ENCODE measurements around the gene GATD1. TPM values are rescaled to one million over a fixed set of nuclear protein-coding genes. Genes with fewer than 3 reads are reported as not detected.
"Not testable (repeated sequence)": the region's sequence is repeated elsewhere in the genome, so short reads cannot be mapped to it uniquely, and the experiment has no call there.

GATD1 gene
- total and polyA plus RNA-seq, 3 donors from 2014 or later: 64.3 to 84.2 (median 80.9) TPM

DNA sequence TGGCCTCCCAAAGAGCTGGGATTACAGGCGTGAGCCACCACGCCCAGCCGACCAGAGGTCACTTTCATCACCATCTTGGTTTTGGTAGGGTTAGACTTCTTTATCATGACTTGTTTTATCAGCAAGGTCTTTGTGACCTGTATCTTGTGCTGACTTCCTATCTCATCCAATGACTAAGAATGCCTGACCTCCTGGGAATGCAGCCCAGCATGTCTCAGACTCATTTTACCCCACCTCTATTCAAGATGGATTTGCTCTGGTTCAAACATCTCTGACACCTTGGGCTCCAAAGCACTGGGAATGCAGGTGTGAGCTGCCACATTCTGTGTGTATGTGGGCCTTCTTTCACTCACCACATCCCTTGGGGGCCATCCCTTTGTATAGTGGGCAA, 35.1 kb downstream of the GATD1 start:
- intact Hi-C loops (cut with DNase I; ENCODE audit: low total_unique reads): no loop called here
- no peak for DNase-seq
- Histone ChIP-seq H3K4me1 (peaks cover 7% of the 10 kb centered on the region), H3K36me3 (ENCODE audit: low read depth, missing control alignments) (no peaks in the 10 kb centered on the region), H3K4me3 (no peak overlapping the region), H3K27me3 (no peaks in the 10 kb centered on the region), H3K27ac (no peak overlapping the region), H3K9me3 (no peaks in the 10 kb centered on the region)
- TF ChIP-seq POLR2A (IDR thresholded peaks at IDR 0.05): no peak
- TF ChIP-seq, protein P1, sequence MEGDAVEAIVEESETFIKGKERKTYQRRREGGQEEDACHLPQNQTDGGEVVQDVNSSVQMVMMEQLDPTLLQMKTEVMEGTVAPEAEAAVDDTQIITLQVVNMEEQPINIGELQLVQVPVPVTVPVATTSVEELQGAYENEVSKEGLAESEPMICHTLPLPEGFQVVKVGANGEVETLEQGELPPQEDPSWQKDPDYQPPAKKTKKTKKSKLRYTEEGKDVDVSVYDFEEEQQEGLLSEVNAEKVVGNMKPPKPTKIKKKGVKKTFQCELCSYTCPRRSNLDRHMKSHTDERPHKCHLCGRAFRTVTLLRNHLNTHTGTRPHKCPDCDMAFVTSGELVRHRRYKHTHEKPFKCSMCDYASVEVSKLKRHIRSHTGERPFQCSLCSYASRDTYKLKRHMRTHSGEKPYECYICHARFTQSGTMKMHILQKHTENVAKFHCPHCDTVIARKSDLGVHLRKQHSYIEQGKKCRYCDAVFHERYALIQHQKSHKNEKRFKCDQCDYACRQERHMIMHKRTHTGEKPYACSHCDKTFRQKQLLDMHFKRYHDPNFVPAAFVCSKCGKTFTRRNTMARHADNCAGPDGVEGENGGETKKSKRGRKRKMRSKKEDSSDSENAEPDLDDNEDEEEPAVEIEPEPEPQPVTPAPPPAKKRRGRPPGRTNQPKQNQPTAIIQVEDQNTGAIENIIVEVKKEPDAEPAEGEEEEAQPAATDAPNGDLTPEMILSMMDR (IDR thresholded peaks at IDR 0.05): no peak
- WGBS, 2 donors: 91% methylated on average over 3 of the region's 3 CpGs

DNA sequence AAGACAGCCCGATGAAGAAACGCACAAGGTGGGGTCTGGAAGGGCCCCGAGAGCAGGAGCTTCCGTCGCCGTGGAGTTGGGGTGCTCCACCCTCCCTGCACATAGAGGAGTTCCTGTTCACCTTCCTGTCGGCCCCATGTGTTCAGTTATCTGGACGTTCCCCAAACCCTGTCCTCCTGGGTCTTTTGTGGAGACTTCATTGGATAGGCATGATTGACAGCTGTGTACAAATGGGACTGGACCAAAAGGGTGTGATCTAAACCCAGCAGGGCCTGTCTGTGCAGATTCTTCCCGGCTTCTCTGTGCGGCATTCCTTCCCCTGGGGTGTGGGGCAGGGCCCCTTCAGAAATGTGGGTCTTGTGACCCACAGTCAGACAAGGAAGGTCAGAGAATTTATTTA, 39.4 kb downstream of the GATD1 start:
- intact Hi-C loops (cut with DNase I; ENCODE audit: low total_unique reads); DNase-seq; H3K36me3 ChIP-seq (ENCODE audit: low read depth, missing control alignments); H3K27ac ChIP-seq; H3K9me3 ChIP-seq; H3K27me3 ChIP-seq; H3K4me3 ChIP-seq; H3K4me1 ChIP-seq: not testable (repeated sequence)
- WGBS, 2 donors: 37 to 56% methylated on average over 10 of the region's 10 CpGs

DNA sequence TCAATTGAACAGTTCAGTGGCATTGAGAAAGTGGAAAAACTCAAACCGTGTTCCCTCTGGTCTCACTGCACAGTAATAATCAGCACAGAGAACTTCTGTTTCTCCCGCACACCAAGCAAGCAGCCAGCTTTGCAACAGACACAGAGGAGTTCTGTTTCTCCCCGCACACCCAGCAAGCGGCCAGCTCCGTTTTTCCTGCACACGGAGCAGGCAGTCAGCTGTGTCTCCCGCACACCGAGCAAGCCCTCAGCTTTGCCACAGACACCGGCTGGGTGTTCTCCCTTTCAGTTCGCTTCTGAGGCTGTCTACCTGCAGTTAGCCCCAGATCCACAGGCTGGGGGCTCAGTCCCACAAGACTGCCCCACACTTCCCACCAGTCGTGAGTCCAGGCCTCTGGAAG, 39.9 kb downstream of the GATD1 start:
- no peak for TF ChIP-seq POLR2A (IDR thresholded peaks at IDR 0.05)
- TF ChIP-seq, protein P1 (IDR thresholded peaks at IDR 0.05): no peak
- H3K27ac ChIP-seq: no peak overlapping the region
- H3K9me3 ChIP-seq: no peaks in the 10 kb centered on the region
- intact Hi-C loops (cut with DNase I; ENCODE audit: low total_unique reads): no loop called here
- peak overlapping the region in 1 of 2 donors; percentile 44 for H3K4me3 ChIP-seq
- WGBS, 2 donors: 37 to 41% methylated on average over 11 of the region's 11 CpGs
- DNase-seq: no peak
- peaks cover 4% of the 10 kb centered on the region for H3K4me1 ChIP-seq
- H3K27me3 ChIP-seq: no peaks in the 10 kb centered on the region
- H3K36me3 ChIP-seq (ENCODE audit: low read depth, missing control alignments): no peaks in the 10 kb centered on the region

DNA sequence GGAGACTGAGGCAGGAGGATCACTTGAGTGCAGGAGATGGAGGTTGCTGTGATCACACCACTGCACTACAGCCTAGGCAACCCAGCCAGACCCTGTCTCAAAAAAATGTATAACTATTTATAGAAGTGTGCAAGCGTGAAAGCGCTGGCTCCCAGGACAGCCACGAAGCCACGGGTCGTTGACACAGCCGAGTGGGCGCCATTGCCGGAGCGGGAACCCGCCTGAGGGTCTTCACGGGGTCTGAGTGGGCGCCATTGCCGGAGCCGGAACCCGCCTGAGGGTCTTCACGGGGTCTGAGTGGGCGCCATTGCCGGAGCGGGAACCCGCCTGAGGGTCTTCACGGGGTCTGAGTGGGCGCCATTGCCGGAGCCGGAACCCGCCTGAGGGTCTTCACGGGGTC, 42.7 kb downstream of the GATD1 start:
- DNase-seq; H3K27me3 ChIP-seq; H3K9me3 ChIP-seq; H3K4me1 ChIP-seq; H3K27ac ChIP-seq; H3K36me3 ChIP-seq (ENCODE audit: low read depth, missing control alignments); intact Hi-C loops (cut with DNase I; ENCODE audit: low total_unique reads): not testable (repeated sequence)
- peak overlapping the region in 1 of 2 donors; percentile 5 for H3K4me3 ChIP-seq
- 77 to 79% methylated on average over 8 to 15 of the region's 26 CpGs for WGBS, 2 donors

DNA sequence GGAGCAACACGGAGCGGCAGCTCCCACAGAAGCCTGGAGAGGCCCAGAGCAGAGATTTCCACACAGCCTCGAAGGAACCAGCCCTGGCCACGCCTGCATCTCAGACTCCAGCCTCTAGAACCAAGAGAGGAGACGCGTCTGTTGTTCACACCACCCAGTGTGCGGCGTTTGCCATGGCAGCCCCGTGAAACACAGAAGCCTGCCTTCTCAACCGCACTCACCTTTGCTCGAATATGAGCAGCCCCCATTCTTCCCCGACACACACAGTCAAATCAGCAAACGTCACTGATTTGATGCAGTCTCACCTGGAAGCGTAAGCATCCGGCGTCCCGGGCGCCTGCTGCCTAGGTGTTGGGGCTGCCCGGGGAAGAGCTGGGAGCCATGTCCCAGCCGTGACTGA, 44.2 kb downstream of the GATD1 start:
- Histone ChIP-seq H3K27me3 (no peaks in the 10 kb centered on the region), H3K36me3 (ENCODE audit: low read depth, missing control alignments) (no peaks in the 10 kb centered on the region), H3K4me1 (peaks cover 19% of the 10 kb centered on the region), H3K27ac (no peak overlapping the region), H3K9me3 (no peaks in the 10 kb centered on the region), H3K4me3 (no peak overlapping the region)
- DNase-seq: no peak
- TF ChIP-seq, protein P1 (IDR thresholded peaks at IDR 0.05): no peak
- no peak for TF ChIP-seq POLR2A (IDR thresholded peaks at IDR 0.05)
- intact Hi-C loops (cut with DNase I; ENCODE audit: low total_unique reads): no loop called here
- WGBS, 2 donors: 70 to 77% methylated on average over 17 to 20 of the region's 20 CpGs

DNA sequence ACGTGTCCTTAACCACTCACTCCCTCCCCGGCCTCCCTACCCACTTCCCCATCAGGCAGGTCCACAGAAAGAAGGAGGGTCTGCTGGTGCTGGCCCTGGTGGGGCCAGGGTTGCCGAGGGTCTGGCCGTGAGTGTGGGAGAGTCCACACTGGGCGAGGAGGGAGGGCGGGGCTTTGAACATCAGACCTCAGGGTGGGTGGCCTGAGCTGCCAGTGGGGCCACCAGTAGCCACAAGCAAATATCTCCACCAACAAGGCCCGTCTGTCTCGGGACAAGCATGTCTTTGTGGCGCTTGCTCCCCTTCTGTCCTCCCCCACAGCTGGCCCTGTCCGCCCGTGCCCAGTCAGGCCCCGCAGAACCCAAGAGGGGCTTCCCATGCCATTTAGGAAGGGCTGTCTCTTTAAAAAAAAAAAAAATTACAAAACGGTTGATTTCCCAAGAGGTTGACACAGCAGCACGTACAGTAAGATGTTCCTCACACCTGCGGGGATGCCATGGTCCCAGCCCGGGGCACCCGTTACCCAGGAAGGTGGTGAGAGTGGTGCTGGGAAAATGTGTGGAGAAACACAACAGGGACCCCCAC, 47.7 kb downstream of the GATD1 start:
- Histone ChIP-seq H3K4me3 (no peak overlapping the region), H3K27ac (peak overlapping the region in 1 of 2 donors; percentile 83), H3K27me3 (no peaks in the 10 kb centered on the region), H3K4me1 (peaks cover 38% of the 10 kb centered on the region), H3K9me3 (no peaks in the 10 kb centered on the region), H3K36me3 (ENCODE audit: low read depth, missing control alignments) (no peaks in the 10 kb centered on the region)
- DNase-seq: peak; percentile 54
- WGBS, 2 donors: 50 to 51% methylated on average over 17 of the region's 17 CpGs
- intact Hi-C loops (cut with DNase I; ENCODE audit: low total_unique reads): loop anchor here (10.0 kb wide), 1 partner anchor 175 kb away; no protein-coding TSS in a partner anchor
- no peak for TF ChIP-seq POLR2A (IDR thresholded peaks at IDR 0.05)
- TF ChIP-seq, protein P1 (IDR thresholded peaks at IDR 0.05): no peak

Data from testis (tissue), 3 donors.